CD4-positive, alpha-beta T cell treated with Interleukin-1 beta for 1 hour (primary cell): ENCODE data around the gene MMP14.

Experiments used
- DNase-seq, 2 donors: peaks; one replicate each; pipeline ENCODE4 v3.0.0-alpha.2; 2020 to 2022

MMP14 gene

GRCh38 chr14:22861651-22862050, 25.3 kb downstream of the MMP14 start:
- DNase-seq = no peak

DNA sequence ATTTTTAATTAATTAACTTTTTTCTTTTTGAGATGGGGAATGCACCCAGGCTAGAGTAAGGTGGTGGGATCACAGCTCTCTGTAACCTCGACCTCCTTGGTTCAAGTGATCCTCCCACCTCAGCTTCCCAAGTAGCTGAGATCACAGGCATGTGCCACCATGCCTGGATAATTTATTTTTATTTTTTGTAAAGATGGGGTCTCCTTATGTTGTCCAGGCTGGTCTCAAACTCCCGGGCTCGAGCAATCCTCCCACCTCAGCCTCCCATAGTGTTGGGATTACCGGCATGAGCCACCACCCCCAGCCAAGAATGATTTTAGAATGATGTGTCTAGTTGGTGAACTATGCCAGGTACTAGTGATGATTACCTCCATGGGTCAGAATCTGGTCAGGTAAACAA, 28.6 kb downstream of the MMP14 start:
- DNase-seq = no peak

GRCh38 chr14:22865424-22866405, 29.3 kb downstream of the MMP14 start:
- DNase-seq = no peak

GRCh38 chr14:22866874-22867273, 30.5 kb downstream of the MMP14 start:
- no peak for DNase-seq

DNA sequence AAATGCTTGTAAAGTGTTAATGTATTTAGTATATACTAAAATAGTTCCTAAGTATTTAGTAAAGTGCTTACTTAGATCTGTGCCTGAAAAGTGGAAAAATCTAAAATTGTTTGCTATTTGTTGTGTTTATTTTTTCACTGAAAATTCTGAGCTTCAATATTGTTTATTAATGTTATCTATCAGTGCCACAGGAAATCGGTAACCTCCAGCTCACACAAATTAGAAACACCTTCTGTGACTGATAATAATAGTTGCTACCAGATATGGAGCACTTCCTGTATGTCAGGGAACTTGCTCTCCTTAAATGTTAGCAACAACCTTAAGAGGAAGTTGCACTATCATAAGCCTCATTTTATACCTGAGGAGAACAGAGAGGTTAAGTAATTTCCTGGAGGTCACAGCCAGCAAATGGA, 34.4 kb downstream of the MMP14 start:
- DNase-seq = no peak

GRCh38 chr14:22871224-22872032, 35.0 kb downstream of the MMP14 start, which contains the start of gene LRP10:
Gene LRP10, plus strand, starts transcription at chr14:22871740. Its CDS starts 564 bp downstream, at chr14:22872304.
- DNase-seq = peak; percentile 83 to 84

- DNase-seq = peak; percentile 68 to 77
Measured at GRCh38 chr14:22872033-22872832, 35.8 kb downstream of the MMP14 start.

- DNase-seq = no peak
Measured at GRCh38 chr14:22872833-22873520, 36.6 kb downstream of the MMP14 start.

DNA sequence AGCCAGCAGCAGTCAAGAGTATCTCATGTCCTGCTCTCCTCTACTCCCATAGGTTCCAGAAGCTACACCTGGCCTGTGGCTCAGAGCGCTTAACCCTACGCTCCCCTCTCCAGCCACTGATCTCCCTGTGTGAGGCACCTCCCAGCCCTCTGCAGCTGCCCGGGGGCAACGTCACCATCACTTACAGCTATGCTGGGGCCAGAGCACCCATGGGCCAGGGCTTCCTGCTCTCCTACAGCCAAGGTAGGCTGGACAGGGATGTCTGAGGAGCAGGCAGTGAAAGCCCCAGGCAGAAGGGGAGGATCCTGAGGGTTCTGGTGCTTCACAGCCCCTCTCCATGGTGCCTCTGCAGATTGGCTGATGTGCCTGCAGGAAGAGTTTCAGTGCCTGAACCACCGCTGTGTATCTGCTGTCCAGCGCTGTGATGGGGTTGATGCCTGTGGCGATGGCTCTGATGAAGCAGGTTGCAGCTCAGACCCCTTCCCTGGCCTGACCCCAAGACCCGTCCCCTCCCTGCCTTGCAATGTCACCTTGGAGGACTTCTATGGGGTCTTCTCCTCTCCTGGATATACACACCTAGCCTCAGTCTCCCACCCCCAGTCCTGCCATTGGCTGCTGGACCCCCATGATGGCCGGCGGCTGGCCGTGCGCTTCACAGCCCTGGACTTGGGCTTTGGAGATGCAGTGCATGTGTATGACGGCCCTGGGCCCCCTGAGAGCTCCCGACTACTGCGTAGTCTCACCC, 38.8 kb downstream of the MMP14 start:
- no peak for DNase-seq

DNA sequence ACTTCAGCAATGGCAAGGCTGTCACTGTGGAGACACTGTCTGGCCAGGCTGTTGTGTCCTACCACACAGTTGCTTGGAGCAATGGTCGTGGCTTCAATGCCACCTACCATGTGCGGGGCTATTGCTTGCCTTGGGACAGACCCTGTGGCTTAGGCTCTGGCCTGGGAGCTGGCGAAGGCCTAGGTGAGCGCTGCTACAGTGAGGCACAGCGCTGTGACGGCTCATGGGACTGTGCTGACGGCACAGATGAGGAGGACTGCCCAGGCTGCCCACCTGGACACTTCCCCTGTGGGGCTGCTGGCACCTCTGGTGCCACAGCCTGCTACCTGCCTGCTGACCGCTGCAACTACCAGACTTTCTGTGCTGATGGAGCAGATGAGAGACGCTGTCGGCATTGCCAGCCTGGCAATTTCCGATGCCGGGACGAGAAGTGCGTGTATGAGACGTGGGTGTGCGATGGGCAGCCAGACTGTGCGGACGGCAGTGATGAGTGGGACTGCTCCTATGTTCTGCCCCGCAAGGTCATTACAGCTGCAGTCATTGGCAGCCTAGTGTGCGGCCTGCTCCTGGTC, 39.4 kb downstream of the MMP14 start:
- DNase-seq = no peak

GRCh38 chr14:22877000-22877501, 40.7 kb downstream of the MMP14 start:
- DNase-seq = no peak

- no peak for DNase-seq
Measured at GRCh38 chr14:22878271-22879246, 42.2 kb downstream of the MMP14 start.

GRCh38 chr14:22882064-22882463, 45.7 kb downstream of the MMP14 start:
- no peak for DNase-seq

DNA sequence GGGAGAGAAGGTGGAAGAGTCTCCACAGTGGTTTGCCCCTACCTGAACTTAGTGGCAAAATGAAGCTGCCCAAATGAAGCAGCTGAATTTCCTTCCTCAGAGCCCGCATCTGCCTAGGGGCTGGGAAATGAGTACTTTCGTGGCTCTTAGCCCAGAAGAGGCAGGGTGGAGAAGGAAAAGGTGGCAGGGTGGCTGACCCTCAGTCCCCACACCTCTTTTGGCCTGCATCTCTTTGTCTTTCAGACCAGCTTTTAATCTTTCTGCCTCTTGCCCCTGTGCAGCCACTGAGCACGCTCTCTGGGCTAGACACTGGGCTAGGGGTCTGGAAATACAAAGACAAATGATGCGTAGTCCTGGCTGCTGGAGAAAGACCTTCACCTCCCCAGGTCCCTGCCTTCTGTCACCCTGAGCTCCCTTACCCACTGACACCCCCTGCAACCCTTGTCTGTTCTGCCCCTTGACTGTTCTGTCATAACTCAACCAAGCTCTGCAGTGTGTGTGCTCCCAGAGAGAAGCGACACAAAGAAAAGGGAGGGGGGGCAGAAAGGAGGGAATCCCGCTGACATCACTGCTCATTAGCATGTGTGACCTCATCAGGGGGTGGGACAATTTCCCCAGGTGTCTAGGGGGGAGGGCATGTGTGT, 46.3 kb downstream of the MMP14 start:
- DNase-seq = peak; percentile 55 to 57

DNA sequence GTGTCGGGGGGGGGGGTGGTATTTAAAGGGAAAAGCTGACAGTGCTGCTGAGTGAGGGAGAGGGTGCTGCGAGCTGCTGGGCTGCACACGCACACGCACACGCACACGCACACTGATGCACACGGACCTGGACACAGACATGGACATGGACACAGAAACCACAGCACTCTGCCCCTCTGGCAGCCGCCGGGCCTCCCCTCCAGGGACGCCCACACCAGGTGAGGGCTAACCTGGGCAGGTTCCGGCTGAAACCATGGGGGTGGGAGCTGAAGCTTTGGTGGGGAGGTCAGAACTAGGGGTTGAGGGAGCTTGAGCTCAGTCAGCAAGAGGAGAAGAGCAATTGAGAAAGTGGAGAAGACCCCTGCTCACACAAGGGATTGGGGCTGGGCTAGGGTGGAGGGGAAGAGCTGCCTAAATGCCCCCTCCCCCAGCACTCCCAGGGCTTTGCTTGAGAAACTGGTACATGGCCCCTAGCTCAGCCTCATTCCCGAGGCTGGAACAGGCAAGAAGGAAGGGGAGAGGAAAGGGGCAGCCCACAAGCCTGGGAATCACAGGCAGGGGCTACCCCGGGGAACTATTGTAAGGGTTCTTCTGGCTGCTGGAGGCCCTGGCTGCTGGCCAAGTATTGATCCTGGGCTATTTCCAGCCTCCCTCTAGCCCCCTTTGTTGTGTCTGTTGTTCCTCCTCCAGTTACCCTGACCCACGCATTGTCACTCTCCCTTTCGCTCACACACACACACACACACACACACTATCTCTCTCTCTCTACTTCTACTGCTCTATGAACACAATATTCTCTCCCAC, 47.0 kb downstream of the MMP14 start, which contains the start of gene REM2:
REM2 (plus strand) TSS at position 50 of the 804 bp plus-strand sequence; CDS start at position 116, 66 bp downstream.
- DNase-seq = no peak

DNA sequence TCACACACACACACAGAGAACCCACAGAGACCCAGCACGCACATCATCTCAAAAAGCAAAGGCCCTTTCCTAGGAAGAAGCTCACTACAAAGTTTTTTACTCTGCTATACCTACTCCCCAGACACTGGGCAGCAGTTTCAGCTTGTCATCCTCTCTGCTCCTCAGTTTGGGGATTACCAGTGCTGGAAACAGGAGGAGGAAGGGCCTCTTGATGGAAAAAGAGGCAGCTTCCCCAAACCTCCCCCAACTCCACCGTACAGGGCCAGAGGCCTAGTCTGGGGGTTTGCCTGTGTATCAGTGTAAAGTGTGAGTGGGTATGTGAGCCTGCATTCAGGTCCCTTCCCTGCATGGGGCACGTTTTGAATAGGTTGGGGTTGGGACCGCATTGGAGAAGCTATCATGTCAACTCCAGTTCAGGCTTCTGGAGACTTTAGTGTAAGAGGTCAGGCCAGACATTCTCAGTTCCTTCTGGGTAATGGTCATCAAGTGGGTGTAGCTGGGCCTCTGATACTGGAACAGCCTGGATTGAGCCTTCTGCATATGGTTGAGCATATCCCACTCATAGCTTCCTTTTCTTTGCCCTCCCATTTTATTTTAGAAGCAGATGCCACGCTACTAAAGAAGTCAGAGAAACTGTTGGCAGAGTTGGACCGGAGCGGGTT, 47.8 kb downstream of the MMP14 start:
- no peak for DNase-seq
